Fibroblast of the aortic adventitia (primary cell): ENCODE measurements around the gene ENAH. TPM values are rescaled to one million over a fixed set of nuclear protein-coding genes. Genes with fewer than 3 reads are reported as not detected.
"Not testable (repeated sequence)": the region's sequence is repeated elsewhere in the genome, so short reads cannot be mapped to it uniquely, and the experiment has no call there.

Experiments
- DNase-seq: peaks from one replicate; pipeline ENCODE4 v3.0.0-alpha.2; 2010; ENCODE audit warnings: low read depth
- H3K4me3 ChIP-seq: 2 replicates; pipeline ENCODE4 v1.5.1; 2011; ENCODE audit warnings: low read depth, mild to moderate bottlenecking, control low read depth, low read length, moderate library complexity
- total RNA-seq: library from RNA; depleted of rRNA; stranded (reverse); fragments of >200 nt; gene quantifications from 2 replicates; pipeline ENCODE4 v1.2.3, GENCODE V29; 2012; ENCODE audit warnings: low replicate concordance
- TF ChIP-seq, protein P1 (sequence below): IDR thresholded peaks from 2 replicates; pipeline ENCODE4 v1.5.1; 2011; ENCODE audit warnings: mild to moderate bottlenecking, low read length, control low read depth, inconsistent platforms; ENCODE audit not compliant: insufficient read depth

ENAH gene
- total RNA-seq, 1 donor, result 148 TPM

DNA sequence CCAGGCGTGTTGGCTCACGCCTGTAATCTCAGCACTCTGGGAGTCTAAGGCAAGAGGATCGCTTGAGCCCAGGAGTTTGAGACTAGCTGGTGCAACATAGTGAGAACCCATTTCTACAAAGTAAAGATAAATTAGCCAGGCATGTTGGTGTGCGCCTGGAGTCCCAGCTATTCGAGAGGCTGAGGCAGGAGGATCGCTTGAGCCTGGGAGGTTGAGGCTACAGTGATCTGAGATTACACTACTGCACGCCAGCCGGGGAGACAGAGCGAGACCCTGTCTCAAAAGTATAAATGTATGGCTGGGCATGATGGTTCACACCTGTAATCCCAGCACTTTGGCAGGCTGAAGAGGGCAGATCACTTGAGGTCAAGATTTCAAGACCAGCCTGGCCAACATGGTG is 173.6 kb downstream of the ENAH start:
- TF ChIP-seq, protein P1, sequence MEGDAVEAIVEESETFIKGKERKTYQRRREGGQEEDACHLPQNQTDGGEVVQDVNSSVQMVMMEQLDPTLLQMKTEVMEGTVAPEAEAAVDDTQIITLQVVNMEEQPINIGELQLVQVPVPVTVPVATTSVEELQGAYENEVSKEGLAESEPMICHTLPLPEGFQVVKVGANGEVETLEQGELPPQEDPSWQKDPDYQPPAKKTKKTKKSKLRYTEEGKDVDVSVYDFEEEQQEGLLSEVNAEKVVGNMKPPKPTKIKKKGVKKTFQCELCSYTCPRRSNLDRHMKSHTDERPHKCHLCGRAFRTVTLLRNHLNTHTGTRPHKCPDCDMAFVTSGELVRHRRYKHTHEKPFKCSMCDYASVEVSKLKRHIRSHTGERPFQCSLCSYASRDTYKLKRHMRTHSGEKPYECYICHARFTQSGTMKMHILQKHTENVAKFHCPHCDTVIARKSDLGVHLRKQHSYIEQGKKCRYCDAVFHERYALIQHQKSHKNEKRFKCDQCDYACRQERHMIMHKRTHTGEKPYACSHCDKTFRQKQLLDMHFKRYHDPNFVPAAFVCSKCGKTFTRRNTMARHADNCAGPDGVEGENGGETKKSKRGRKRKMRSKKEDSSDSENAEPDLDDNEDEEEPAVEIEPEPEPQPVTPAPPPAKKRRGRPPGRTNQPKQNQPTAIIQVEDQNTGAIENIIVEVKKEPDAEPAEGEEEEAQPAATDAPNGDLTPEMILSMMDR, result no peak
- no peak overlapping the region for H3K4me3 ChIP-seq
- no peak for DNase-seq

DNA sequence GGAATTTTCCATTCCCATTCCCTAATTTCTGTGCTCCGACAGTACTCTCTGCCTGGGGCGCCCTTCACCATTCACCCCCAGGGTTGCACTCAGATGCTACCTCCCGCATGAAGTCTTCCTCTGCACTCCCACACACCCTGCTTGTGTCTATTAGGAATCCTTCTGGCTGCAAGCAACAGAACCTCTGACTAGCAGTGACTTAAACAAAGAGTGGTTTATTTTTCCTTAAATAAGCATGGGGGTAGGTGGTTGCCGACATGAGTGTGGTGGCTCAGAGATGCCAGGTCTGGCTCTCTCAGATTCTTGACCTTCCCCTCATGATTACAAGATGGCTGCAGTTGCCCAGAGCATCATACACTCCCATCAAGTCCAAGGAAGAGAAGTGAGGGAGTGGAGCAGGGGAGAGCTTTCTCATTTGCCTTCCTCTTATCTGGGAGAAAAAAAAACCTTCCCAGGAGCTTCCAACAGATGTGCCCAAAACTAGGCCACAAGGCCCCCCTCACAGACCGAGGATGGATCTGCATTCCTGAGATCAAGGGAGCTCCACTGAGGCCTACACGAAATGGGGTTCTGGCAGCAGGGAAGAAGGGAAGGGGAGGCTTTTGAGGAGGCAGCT is 175.5 kb downstream of the ENAH start:
- TF ChIP-seq, protein P1, result no peak
- DNase-seq, result no peak
- H3K4me3 ChIP-seq, result no peak overlapping the region

DNA sequence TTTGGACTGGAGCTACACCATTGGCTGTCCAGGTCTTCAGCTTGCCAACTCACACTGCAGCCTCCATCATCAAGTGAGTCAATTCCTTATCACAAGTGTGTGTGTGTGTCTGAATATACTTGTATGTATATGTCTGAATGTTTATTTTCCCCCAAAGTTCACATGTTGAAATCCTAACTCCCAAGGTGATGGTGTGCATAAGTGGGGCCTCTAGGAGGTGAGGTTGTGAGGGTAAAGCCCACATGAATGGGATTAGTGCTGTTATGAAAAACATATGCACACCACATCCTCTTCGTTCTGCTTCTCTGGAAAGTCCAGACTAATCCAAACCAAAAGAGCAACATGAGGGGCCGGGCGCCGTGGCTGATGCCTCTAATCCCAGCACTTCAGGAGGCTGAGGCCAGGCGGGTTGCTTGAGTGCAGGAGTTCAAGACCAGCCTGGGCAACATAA is 176.4 kb downstream of the ENAH start:
- no peak overlapping the region for H3K4me3 ChIP-seq
- DNase-seq, result peak; percentile 71
- TF ChIP-seq, protein P1, result no peak

DNA sequence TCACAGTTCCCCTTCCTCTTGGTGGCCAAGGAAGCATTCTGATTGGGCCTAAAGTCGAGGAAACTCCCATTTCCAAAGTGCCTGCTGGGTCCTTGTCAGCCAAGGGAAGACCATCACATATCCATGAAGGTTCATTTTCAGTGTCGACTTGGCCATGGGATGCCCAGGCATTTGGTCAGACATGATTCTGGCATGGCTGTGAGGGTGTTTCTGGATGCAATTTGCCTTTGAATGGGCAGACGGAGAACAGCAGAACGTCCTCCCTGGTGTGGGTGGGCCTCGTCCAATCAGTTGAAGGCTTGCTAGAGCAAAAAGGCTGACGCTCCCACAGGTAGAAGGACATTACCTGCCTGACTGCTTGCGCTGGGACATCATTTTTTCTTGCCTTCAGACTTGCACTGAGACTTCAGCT is 176.8 kb downstream of the ENAH start:
- no peak for DNase-seq
- H3K4me3 ChIP-seq, result no peak overlapping the region
- TF ChIP-seq, protein P1, result no peak

DNA sequence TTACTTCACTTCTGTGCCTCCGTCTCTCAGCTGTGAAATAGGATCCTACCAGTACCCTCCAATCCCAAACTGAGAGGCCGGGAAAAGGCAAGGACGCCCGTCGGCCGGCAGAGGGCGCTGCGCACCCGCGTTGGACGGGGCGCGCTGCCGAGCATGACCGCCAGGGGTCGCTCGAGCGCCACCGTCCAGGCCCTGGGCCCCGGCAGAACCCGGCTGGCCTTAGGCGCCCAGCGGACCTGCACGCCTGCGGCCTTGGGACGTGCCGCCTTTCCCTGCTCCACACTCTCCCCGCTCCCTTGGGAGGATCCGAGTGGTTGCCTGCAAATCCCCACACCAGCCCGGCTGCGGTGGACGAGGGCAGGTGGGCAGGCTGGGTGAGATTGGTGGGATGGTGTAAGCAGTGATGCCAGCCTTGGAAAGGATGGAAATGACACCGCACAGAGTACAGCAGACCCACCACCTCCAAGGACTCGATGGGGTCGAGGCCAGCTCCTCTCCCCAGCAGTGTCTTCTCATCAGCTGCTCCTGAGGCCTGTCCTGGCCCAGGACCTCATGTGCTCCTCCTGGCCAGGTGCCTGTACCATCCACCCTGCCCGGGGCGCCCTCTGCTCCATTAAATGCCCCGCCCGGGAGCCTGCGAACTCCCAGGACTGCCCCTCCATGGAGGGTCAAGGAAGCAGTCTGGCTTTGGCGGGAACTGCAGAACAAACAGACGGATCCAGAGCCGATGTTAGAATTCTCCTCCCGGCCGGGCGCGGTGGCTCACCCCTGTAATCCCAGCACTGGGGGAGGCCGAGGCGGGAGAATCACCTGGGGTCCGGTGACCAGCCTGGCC is 177.7 kb downstream of the ENAH start:
- DNase-seq, result peak; percentile 70
- TF ChIP-seq, protein P1, result peak; percentile 93
- H3K4me3 ChIP-seq, result no peak overlapping the region

DNA sequence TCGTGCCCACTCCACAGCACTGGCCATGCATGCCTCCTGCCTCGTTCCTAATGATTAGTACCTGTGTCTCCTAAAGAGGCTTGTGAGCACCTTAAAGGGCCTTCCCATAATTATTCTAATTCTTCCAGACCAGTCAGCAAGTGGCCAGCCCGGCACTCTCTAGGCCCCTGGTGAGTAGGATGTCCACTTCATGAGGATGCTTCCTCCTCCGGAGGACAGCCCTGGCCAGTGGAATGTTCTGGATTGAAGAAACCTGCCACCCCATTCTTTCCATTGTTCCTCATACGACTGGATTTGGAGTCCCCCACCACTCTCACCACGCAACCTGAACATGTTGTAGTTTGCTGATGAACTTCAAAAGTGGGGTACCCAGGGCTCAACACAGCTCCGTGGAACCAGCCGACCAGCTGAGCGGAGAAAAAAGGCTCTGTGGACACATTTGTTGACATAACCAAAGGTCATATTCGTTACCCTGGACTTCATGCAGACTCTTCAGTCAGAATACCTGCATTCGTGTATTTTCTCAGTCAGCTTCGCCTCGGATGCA is 178.4 kb downstream of the ENAH start:
- no peak overlapping the region for H3K4me3 ChIP-seq
- TF ChIP-seq, protein P1, result no peak
- DNase-seq, result no peak

DNA sequence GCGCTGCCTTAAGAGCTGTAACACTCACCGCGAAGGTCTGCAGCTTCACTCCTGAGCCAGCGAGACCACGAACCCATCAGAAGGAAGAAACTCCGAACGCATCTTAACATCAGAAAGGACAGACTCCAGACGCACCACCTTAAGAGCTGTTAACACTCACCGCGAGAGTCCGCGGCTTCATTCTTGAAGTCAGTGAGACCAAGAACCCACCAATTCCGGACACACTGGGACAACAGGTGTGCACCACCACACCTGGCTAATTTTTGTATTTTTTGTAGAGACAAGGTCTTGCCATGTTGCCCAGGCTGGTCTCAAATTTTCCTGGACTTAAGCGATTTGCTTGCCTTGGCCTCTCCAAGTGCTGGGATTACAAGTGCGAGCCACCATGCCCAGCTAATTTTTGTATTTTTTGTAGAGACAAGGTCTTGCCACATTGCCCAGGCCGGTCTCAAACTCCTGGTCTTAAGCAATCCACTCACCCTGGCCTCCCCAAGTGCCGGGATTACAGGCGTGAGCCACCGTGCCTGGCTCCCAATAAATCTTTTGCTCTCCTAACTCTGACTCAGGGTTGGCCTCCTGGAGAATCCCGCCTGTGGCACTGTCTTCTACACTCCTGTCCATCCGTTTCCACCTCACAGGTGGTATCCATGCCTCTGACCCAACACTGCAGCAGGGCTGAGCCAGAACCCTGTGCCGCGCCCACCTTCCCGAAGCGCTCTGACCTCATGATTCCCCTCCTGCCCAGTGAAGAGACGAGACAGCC is 179.1 kb downstream of the ENAH start:
- H3K4me3 ChIP-seq, DNase-seq: not testable (repeated sequence)

DNA sequence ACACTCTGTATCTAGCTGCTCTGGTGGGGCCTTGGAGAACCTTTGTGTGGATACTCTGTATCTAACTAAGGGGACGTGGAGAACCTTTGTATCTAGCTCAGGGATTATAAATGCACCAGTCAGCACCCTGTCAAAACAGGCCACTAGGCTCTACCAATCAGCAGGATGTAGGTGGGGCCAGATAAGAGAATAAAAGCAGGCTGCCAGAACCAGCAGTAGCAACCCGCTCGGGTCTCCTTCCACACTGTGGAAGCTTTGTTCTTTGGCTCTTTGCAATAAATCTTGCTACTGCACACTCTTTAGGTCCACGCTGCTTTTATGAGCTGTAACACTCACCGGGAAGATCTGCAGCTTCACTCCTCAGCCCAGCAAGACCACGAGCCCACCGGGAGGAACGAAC is 179.7 kb downstream of the ENAH start:
- not testable (repeated sequence) for H3K4me3 ChIP-seq, DNase-seq
